ENCODE results near the gene SEMG1.

DNA sequence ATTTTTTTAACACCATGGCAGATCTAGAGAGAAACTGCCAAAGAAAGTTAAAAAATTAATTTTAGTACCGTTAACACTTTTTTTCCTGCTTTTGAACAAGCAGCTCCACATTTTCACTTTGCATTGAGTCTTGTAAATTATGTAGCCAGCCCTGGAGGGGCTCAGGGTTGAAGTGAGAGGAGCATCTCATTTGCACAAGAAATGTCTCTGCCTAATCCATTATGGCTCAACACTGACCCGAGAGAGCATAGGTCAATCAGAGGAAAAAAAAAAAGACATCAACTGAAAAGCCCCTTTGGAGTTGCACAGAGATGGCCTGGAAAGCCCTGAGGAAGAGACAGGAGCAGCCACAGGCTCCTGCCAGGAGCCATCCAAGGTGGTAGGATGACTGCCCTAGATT, 51.8 kb downstream of the SEMG1 start:
- TF ChIP-seq, protein P1, sequence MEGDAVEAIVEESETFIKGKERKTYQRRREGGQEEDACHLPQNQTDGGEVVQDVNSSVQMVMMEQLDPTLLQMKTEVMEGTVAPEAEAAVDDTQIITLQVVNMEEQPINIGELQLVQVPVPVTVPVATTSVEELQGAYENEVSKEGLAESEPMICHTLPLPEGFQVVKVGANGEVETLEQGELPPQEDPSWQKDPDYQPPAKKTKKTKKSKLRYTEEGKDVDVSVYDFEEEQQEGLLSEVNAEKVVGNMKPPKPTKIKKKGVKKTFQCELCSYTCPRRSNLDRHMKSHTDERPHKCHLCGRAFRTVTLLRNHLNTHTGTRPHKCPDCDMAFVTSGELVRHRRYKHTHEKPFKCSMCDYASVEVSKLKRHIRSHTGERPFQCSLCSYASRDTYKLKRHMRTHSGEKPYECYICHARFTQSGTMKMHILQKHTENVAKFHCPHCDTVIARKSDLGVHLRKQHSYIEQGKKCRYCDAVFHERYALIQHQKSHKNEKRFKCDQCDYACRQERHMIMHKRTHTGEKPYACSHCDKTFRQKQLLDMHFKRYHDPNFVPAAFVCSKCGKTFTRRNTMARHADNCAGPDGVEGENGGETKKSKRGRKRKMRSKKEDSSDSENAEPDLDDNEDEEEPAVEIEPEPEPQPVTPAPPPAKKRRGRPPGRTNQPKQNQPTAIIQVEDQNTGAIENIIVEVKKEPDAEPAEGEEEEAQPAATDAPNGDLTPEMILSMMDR (IDR thresholded peaks at IDR 0.05; ENCODE audit: borderline replicate concordance, extremely low read depth, low read length, poor library complexity, severe bottlenecking) = no peak
- TF ChIP-seq EZH2 (IDR thresholded peaks at IDR 0.05; ENCODE audit: borderline replicate concordance, low read depth, low read length, severe bottlenecking) = no peak

Measured in DND-41 (cell line).